Measurements from ENCODE around the gene PSMD4. TPM values are rescaled to one million over a fixed set of nuclear protein-coding genes. Genes with fewer than 3 reads are reported as not detected.

PSMD4 gene
- total RNA-seq, 2 experiments from 2014 or later, result 57.2 TPM

DNA sequence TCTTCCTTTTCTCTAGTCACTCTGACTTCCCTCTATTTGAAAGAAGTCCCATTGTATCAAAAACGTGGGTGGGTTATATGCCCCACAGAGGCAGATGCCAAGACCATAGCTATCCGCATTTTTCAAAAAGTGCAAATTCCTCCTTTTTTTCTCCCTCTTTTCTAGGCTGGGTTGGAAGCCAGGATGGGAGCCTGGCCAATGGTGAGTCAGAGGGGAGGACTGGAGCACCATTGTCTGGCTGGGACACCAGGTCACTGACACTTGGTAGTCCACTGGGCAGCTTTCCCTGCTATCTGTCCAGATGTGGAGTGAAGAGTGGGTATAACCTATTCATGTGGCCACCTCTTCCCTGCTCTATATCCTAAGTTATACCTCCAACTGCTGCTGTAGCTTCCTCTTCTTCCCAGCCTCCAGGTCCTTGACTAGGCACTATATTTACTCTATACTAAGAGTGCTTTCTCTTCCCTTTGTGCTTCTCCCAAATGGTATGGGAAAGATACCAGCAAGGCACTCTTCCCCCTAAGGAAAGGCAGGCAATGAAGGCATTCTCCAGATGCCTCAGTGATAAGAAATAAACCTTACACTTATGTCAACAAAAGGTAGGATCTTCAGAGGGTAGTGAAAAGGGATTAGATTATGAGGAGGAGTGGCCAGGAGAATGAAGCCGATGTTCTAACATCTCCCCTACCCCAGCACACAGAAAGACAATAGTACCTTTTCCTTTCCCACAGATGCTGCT, 59.8 kb downstream of the PSMD4 start:
- TF ChIP-seq CTCF (IDR thresholded peaks at IDR 0.05), result no peak
- Mint-ChIP-seq H3K27me3 (no peaks in the 10 kb centered on the region), H3K9me3 (no peaks in the 10 kb centered on the region), H3K27ac (peak overlapping the region; percentile 45), H3K36me3 (ENCODE audit: low read depth) (peaks cover 82% of the 10 kb centered on the region), H3K4me3 (no peak overlapping the region), H3K4me1 (ENCODE audit: low read depth) (peaks cover 46% of the 10 kb centered on the region)
- H3K4me3 ChIP-seq (ENCODE audit: low read length), result no peak overlapping the region
- H3K27me3 ChIP-seq (ENCODE audit: control insufficient read depth in 1 of 2, insufficient read depth in 2 of 2, low read length in 2 of 2), result no peaks in the 10 kb centered on the region
- intact Hi-C loops (cut with DNase I, micrococcal nuclease), result no loop called here
- peaks cover 28% of the 10 kb centered on the region for H3K4me1 ChIP-seq (ENCODE audit: insufficient read depth, low read length)
- no peak overlapping the region for H3K27ac ChIP-seq (ENCODE audit: low read depth in 1 of 2, low read length in 2 of 2)
- ChIA-PET POLR2A (interaction anchor here (1.4 kb wide), 1 partner anchor 13 kb away, joined by 6 read pairs; the partner anchor contains the start of gene PI4KB), CTCF (interaction anchor here (1.3 kb wide), 1 partner anchor 26 kb away, joined by 7 read pairs; no protein-coding TSS in a partner anchor)
- H3K9me3 ChIP-seq (ENCODE audit: control insufficient read depth in 1 of 2, insufficient read depth in 1 of 2, low read length in 2 of 2), result no peaks in the 10 kb centered on the region
- ATAC-seq (ENCODE audit: poor library complexity) (no peak), DNase-seq (no peak)
- peaks cover 88% of the 10 kb centered on the region for H3K36me3 ChIP-seq (ENCODE audit: insufficient read depth, low read length)

GRCh38 chr1:151315565-151316235, 61.2 kb downstream of the PSMD4 start:
- Histone ChIP-seq H3K4me3 (ENCODE audit: low read length) (no peak overlapping the region), H3K27ac (ENCODE audit: low read depth in 1 of 2, low read length in 2 of 2) (no peak overlapping the region), H3K27me3 (ENCODE audit: control insufficient read depth in 1 of 2, insufficient read depth in 2 of 2, low read length in 2 of 2) (no peaks in the 10 kb centered on the region), H3K4me1 (ENCODE audit: insufficient read depth, low read length) (peaks cover 25% of the 10 kb centered on the region), H3K9me3 (ENCODE audit: control insufficient read depth in 1 of 2, insufficient read depth in 1 of 2, low read length in 2 of 2) (no peaks in the 10 kb centered on the region), H3K36me3 (ENCODE audit: insufficient read depth, low read length) (peaks cover 87% of the 10 kb centered on the region)
- Mint-ChIP-seq H3K27ac (no peak overlapping the region), H3K27me3 (no peaks in the 10 kb centered on the region), H3K4me1 (ENCODE audit: low read depth) (peaks cover 52% of the 10 kb centered on the region), H3K9me3 (no peaks in the 10 kb centered on the region), H3K4me3 (no peak overlapping the region), H3K36me3 (ENCODE audit: low read depth) (peaks cover 84% of the 10 kb centered on the region)
- ChIA-PET CTCF (interaction anchor here (1.0 to 2.8 kb wide), 2 partner anchors 15 to 25 kb away, joined by 4 to 7 read pairs; no protein-coding TSS in a partner anchor), POLR2A (no interaction called here)
- no peak for DNase-seq
- intact Hi-C loops (cut with DNase I, micrococcal nuclease), result no loop called here
- ATAC-seq (ENCODE audit: poor library complexity), result no peak
- no peak for TF ChIP-seq CTCF (IDR thresholded peaks at IDR 0.05)

Other genes starting within 250 kb of the PSMD4 start
- 1 to 10 TPM; 7.8 to 9.2 TPM for gene MINDY1, start 247.8 kb upstream of the PSMD4 start, total RNA-seq
- gene PRUNE1, start 246.3 kb upstream of the PSMD4 start, total RNA-seq, result 10 to 100 TPM; 10.9 to 12.1 TPM
- gene BNIPL, start 218.1 kb upstream of the PSMD4 start, total RNA-seq, result under 1 TPM; 0.30 to 0.42 TPM
- 1 to 10 TPM in 1 of 2 experiments, under 1 TPM in 1; 0.58 to 1.2 TPM for gene C1orf56, start 207.0 kb upstream of the PSMD4 start, total RNA-seq
- gene CDC42SE1, start 195.1 kb upstream of the PSMD4 start, total RNA-seq, result 100 to 1,000 TPM; 401 to 404 TPM
- gene MLLT11, start 194.3 kb upstream of the PSMD4 start, total RNA-seq, result 1 to 10 TPM; 2.8 to 2.9 TPM
- gene GABPB2, start 184.0 kb upstream of the PSMD4 start, total RNA-seq, result 10 to 100 TPM; 23.7 to 25.5 TPM
- gene SEMA6C, start 108.1 kb upstream of the PSMD4 start, total RNA-seq, result 1 to 10 TPM; 3.8 to 5.5 TPM
- gene TNFAIP8L2, start 98.1 kb upstream of the PSMD4 start, total RNA-seq, result under 1 TPM; 0.70 to 0.74 TPM
- gene LYSMD1, start 88.8 kb upstream of the PSMD4 start, total RNA-seq, result under 1 TPM; 0.55 to 0.67 TPM
- 10 to 100 TPM; 35.2 to 35.7 TPM for gene SCNM1, start 88.6 kb upstream of the PSMD4 start, total RNA-seq
- 1 to 10 TPM in 1 of 2 experiments, not detected in 1; 1.6 TPM for gene TMOD4, start 78.8 kb upstream of the PSMD4 start, total RNA-seq
- gene VPS72, start 64.5 kb upstream of the PSMD4 start, total RNA-seq, result 10 to 100 TPM; 12.7 to 17.2 TPM
- gene PIP5K1A, start 56.2 kb upstream of the PSMD4 start, total RNA-seq, result 10 to 100 TPM; 41.7 to 44.7 TPM
- 10 to 100 TPM; 38.9 to 40.0 TPM for gene ZNF687, start 27.6 kb downstream of the PSMD4 start, total RNA-seq
- 10 to 100 TPM; 50.2 to 51.0 TPM for gene PI4KB, start 72.7 kb downstream of the PSMD4 start, total RNA-seq
- gene RFX5, start 92.5 kb downstream of the PSMD4 start, total RNA-seq, result 10 to 100 TPM; 62.0 to 65.7 TPM
- not detected for gene SELENBP1, start 118.0 kb downstream of the PSMD4 start, total RNA-seq
- 100 to 1,000 TPM; 316 to 324 TPM for gene PSMB4, start 144.8 kb downstream of the PSMD4 start, total RNA-seq
- 10 to 100 TPM; 97.8 to 99.4 TPM for gene POGZ, start 204.8 kb downstream of the PSMD4 start, total RNA-seq